ENCODE results near the gene SLCO2A1.

The SLCO2A1 gene

GRCh38 chr3:133905376-133905775, 124.3 kb downstream of the SLCO2A1 start:
- H3K27ac ChIP-seq, result no peak overlapping the region
- no peak for TF ChIP-seq ZFX (IDR thresholded peaks at IDR 0.05; ENCODE audit: borderline replicate concordance)
- TF ChIP-seq, protein P1, sequence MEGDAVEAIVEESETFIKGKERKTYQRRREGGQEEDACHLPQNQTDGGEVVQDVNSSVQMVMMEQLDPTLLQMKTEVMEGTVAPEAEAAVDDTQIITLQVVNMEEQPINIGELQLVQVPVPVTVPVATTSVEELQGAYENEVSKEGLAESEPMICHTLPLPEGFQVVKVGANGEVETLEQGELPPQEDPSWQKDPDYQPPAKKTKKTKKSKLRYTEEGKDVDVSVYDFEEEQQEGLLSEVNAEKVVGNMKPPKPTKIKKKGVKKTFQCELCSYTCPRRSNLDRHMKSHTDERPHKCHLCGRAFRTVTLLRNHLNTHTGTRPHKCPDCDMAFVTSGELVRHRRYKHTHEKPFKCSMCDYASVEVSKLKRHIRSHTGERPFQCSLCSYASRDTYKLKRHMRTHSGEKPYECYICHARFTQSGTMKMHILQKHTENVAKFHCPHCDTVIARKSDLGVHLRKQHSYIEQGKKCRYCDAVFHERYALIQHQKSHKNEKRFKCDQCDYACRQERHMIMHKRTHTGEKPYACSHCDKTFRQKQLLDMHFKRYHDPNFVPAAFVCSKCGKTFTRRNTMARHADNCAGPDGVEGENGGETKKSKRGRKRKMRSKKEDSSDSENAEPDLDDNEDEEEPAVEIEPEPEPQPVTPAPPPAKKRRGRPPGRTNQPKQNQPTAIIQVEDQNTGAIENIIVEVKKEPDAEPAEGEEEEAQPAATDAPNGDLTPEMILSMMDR (IDR thresholded peaks at IDR 0.05), result no peak

DNA sequence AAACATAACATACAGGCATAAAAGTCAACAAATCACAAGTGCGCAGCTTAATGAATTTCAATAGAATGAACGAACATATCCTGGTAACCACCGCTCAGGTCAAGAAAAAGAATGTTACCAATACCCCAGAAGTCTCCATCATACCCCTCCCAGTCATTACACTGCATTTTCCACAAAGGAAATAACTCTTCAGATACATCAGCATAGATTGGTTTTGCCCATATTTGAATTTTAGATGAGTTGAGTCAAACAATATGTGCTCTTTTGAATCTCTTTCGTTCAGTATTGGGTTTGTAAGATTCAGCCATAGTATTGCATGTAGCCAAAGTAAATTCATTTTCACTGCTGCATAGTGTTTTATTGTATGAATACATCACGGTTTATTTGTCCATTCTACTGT, 127.9 kb downstream of the SLCO2A1 start:
- TF ChIP-seq, protein P1 (IDR thresholded peaks at IDR 0.05), result no peak
- H3K27ac ChIP-seq, result no peak overlapping the region

DNA sequence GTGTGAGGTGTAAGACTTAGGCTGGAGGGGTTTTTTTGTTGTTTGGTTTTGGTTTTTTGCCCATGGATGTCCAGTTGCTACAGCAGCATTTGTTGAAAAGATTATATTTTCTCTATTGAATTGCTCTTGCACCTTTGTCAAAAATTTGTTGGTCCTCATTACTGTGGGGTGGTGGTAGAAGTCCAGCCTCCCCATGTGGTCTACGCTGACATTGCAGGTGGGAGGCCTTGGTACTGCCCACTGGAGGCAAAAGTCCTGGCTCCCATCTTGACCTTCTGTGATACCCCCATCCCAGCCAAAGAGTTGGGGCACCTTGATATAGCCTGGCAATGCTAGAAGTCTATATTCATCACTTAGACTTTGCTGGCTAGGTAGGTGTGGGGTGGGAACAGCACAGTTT, 128.6 kb downstream of the SLCO2A1 start:
- no peak overlapping the region for H3K27ac ChIP-seq
- no peak for TF ChIP-seq ZFX (IDR thresholded peaks at IDR 0.05; ENCODE audit: borderline replicate concordance)
- TF ChIP-seq, protein P1 (IDR thresholded peaks at IDR 0.05), result peak; percentile 27; the same call in 1 of the 2 replicates

- H3K27ac ChIP-seq, result no peak overlapping the region
- TF ChIP-seq ZFX (IDR thresholded peaks at IDR 0.05; ENCODE audit: borderline replicate concordance), result no peak
- TF ChIP-seq, protein P1 (IDR thresholded peaks at IDR 0.05), result no peak
These were observed 130.4 kb downstream of the SLCO2A1 start for GRCh38 chr3:133899311-133899710.

- no peak overlapping the region for H3K27ac ChIP-seq
- TF ChIP-seq, protein P1 (IDR thresholded peaks at IDR 0.05), result no peak
- TF ChIP-seq ZFX (IDR thresholded peaks at IDR 0.05; ENCODE audit: borderline replicate concordance), result no peak
These were observed 132.2 kb downstream of the SLCO2A1 start for GRCh38 chr3:133897547-133897946.

DNA sequence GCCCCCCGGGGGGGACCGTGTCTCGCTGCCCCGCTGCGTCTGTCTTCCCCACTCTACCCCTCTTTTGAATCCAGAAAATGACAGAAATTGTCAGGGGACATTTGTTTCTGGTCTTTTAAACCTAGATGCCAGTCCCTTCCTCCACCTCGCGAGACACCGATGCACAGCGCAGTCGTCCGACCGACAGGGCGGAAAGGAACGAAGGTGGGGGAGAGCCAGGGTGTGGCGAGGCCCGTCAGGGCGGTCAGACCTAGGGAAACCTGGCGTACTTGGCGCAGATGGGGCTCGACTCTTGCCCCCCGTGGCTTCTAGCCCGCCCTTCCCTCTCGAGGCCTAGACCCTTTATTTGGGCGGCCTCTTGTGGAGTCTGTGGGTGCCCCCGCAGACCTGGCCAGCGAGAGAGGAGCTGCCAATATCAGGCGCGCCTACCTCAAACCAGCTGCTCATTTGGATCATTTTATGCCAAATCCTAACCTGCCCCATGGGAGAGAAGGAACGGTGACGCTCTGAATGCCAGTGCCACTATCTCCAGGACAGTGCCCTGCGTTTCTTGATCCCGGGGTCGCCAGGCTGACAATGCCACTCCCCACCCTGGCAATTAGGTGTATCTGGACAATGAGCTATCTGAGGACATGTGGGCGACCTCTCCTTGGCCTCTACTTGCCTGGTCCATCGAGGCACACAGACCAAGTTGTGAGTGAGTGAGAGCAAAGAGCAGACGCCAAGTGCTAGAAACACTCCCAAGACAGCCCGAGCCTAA, 133.5 kb downstream of the SLCO2A1 start:
- TF ChIP-seq, protein P1 (IDR thresholded peaks at IDR 0.05), result no peak
- H3K27ac ChIP-seq, result no peak overlapping the region

DNA sequence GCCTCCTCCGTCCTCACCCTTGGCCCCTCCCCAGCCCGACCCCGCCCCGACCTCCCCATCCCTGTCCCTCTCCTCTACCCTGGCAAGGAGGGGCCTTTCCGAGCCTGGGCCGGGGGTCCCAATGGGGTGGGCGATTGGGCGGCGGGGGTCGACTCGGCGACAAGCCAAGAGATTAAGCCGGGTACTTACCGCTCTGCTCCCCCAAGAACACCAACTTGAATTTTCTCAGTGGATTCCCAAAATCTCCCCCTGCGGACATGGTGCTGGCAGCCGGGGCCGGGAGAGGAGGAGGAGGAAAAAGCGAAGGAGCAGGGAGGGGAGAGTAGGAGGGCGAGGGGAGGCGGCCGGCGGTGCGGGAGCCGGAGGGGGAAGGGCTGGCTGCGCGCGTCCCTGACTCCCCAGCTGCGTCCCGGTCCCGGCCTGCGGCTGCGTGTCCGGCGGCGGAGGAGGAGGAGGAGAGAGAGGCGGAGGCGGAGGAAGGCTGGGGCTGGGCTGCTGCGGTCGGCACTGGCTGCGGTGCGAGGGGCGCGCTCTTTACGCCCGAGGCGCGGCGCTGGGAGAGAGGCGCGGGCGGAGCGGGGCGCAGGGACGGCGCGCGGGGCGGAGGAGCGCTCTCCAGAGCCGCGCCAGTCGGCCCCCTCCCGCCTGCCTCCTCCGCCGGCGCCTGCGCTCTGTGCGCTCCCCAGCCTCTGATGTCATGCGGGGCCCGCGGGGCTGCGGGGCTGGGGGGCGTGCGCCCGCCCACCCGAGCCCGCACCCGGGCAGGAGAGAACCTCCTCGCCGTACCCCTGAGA, 134.3 kb downstream of the SLCO2A1 start, which contains the start of gene RAB6B:
Gene RAB6B (minus strand): TSS at position 675 of the 794 bp plus-strand sequence. CDS start 416 bp downstream, at position 259.
- no peak within 1 kb of the TSS for H3K27ac ChIP-seq
- TF ChIP-seq, protein P1 (IDR thresholded peaks at IDR 0.05), result no peak
- TF ChIP-seq ZFX (IDR thresholded peaks at IDR 0.05; ENCODE audit: borderline replicate concordance), result no peak

Data from 22Rv1 (cell line).